NCI-H524 (cell line): ENCODE measurements around the gene SERGEF.

Experiments used
- DNase-seq, 2 experiments: peaks; one replicate each; lab custom pipeline; 2025; lab: John Stamatoyannopoulos, UW

The SERGEF gene

GRCh38 chr11:17861036-17861755, 151.7 kb downstream of the SERGEF start:
- DNase-seq = no peak

- no peak for DNase-seq
Observed at GRCh38 chr11:17859552-17859951, 153.3 kb downstream of the SERGEF start.

- no peak for DNase-seq
Observed at GRCh38 chr11:17855531-17856290, 157.1 kb downstream of the SERGEF start.

GRCh38 chr11:17853280-17853679, 159.6 kb downstream of the SERGEF start:
- DNase-seq = no peak

- DNase-seq = no peak
Observed at GRCh38 chr11:17852246-17852645, 160.6 kb downstream of the SERGEF start.

GRCh38 chr11:17851697-17852096, 161.2 kb downstream of the SERGEF start:
- no peak for DNase-seq

GRCh38 chr11:17850336-17850735, 162.5 kb downstream of the SERGEF start:
- no peak for DNase-seq

- no peak for DNase-seq
Observed at GRCh38 chr11:17848715-17849114, 164.1 kb downstream of the SERGEF start.

GRCh38 chr11:17846852-17847453, 165.9 kb downstream of the SERGEF start:
- peak in 1 of 2 experiments; percentile 48 for DNase-seq

GRCh38 chr11:17845431-17845881, 167.4 kb downstream of the SERGEF start:
- DNase-seq = no peak

GRCh38 chr11:17840101-17840548, 172.7 kb downstream of the SERGEF start:
- peak in 1 of 2 experiments; percentile 48 for DNase-seq

- no peak for DNase-seq
Observed at GRCh38 chr11:17839450-17839849, 173.4 kb downstream of the SERGEF start.

- no peak for DNase-seq
Observed at GRCh38 chr11:17838102-17838501, 174.7 kb downstream of the SERGEF start.

GRCh38 chr11:17831883-17832282, 181.0 kb downstream of the SERGEF start:
- no peak for DNase-seq

- DNase-seq = no peak
Observed at GRCh38 chr11:17831228-17831627, 181.6 kb downstream of the SERGEF start.

GRCh38 chr11:17828311-17828751, 184.5 kb downstream of the SERGEF start:
- DNase-seq = peak in 1 of 2 experiments; percentile 48

GRCh38 chr11:17827006-17827405, 185.8 kb downstream of the SERGEF start:
- DNase-seq = peak in 1 of 2 experiments; percentile 58

- no peak for DNase-seq
Observed at GRCh38 chr11:17822401-17822781, 190.5 kb downstream of the SERGEF start.

GRCh38 chr11:17821648-17822400, 191.0 kb downstream of the SERGEF start:
- no peak for DNase-seq

- no peak for DNase-seq
Observed at GRCh38 chr11:17816232-17816931, 196.5 kb downstream of the SERGEF start.

- DNase-seq = no peak
Observed at GRCh38 chr11:17814546-17814945, 198.3 kb downstream of the SERGEF start.
